ENCODE data around the gene DPH2.

Gene DPH2

GRCh38 chr1:43944860-43945259 is 24.9 kb upstream of the DPH2 start:
- DNase-seq (ENCODE audit: low read depth): no peak

GRCh38 chr1:43945674-43946235 is 24.1 kb upstream of the DPH2 start:
- DNase-seq (ENCODE audit: low read depth): no peak

- peak; percentile 91 for DNase-seq (ENCODE audit: low read depth)
Measured at GRCh38 chr1:43946236-43947060, 23.4 kb upstream of the DPH2 start, which contains the start of gene IPO13. Gene IPO13 (plus strand): TSS chr1:43946950. CDS start chr1:43947601, 651 bp downstream.

GRCh38 chr1:43947061-43947873 is 22.5 kb upstream of the DPH2 start:
- no peak for DNase-seq (ENCODE audit: low read depth)

DNA sequence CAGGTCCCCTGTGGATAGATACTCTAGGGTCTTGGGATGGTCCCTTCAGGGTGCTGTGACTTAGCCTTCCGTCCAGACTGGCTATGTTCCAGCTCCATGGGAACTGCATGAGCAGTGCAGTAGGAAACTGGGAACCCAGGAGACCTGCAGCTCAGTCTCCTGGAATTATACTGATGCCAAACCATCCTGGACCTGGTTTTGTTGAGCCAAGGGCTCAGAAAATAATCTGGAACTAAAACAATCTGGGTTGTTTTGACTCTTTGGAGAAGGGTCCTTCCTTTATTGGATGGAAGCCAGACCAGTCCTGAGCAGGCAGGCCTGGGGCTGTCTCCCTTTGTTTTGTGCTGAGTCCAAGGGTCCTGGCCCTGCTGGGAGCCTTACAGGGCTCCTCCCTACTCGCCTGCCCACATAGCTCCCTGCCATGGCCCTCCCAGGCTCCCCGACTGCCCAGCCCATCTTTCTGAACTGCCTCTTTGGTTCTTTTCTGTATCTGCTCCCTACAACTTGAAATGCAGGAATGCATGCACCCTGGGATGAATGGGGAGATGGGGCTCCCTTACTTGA is 21.9 kb upstream of the DPH2 start:
- DNase-seq (ENCODE audit: low read depth): no peak

DNA sequence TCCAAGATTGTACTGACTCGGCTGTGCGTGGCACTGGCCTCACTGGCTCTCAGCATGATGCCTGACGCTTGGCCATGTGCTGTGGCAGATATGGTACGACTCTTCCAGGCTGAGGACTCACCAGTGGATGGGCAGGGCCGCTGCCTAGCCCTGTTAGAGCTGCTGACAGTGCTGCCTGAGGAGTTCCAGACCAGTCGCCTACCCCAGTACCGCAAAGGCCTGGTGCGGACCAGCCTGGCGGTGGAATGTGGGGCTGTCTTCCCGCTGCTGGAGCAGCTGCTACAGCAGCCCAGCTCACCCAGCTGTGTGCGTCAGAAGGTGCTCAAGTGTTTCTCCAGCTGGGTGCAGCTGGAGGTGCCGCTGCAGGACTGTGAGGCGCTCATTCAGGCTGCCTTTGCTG is 20.1 kb upstream of the DPH2 start:
- no peak for DNase-seq (ENCODE audit: low read depth)

DNA sequence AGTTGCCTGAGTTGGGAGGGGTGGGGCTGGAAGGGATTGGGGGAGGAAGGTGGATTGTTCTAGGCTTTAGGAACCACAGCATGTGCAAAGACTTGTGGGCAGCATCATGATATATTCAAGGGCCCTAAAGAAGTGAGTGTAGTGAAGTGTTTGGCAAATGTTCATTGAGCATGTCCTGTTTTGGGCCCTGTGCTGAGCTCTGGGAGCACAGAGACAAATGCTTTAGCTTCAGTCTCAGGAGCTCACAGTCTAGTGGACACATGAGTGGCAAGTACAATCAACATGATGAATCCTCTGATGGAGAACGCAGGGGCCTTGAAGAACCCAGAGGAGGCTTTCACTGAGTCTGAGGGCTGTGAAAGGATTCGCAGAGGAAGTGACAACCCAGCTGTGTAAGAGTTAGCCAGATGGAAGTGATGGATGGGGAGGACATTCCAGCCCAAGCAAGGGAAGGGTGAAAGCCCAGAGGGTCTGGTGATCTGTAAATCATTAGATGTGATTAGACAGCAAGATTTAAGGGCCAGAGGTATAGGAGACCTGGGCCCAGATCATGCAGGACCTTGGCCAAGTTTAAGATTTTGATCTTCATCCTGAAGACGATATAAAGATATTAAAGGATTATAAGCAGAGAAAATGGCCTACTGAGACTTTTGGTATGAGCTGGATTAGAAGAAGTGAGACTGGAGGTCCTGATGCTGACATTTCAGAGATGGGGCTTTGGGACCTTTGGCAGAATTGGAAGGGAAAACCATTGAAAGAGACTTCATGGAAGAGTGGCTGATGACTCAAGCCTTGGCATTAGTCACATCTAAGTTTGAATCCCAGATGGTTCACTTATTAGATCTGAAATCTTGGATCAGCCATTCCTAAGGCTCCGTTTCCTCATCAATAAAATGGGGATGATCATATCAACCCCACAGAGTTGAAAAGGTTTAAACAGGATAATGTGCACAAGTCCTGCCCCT is 18.5 kb upstream of the DPH2 start:
- no peak for DNase-seq (ENCODE audit: low read depth)

- no peak for DNase-seq (ENCODE audit: low read depth)
Measured at GRCh38 chr1:43952731-43953346, 17.0 kb upstream of the DPH2 start.

- no peak for DNase-seq (ENCODE audit: low read depth)
Measured at GRCh38 chr1:43953361-43953760, 16.4 kb upstream of the DPH2 start.

- no peak for DNase-seq (ENCODE audit: low read depth)
Measured at GRCh38 chr1:43954036-43954435, 15.8 kb upstream of the DPH2 start.

DNA sequence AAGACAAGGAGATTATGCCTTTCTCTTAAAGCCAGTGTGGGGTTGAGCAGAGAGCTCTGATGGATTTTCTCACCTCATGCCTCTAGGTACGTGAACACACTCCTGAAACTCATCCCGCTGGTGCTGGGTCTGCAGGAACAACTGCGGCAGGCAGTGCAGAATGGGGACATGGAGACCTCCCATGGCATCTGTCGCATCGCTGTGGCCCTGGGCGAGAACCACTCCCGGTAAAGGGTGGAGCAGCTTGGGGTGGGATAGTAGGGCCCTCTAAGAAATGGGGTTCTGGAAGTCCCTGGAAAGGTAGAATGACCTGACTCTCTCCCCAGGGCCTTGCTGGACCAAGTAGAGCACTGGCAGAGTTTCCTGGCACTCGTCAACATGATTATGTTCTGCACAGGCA is 13.6 kb upstream of the DPH2 start:
- no peak for DNase-seq (ENCODE audit: low read depth)

GRCh38 chr1:43957407-43958040 is 12.3 kb upstream of the DPH2 start:
- no peak for DNase-seq (ENCODE audit: low read depth)

- DNase-seq (ENCODE audit: low read depth): no peak
Measured at GRCh38 chr1:43958351-43959255, 11.2 kb upstream of the DPH2 start.

DNA sequence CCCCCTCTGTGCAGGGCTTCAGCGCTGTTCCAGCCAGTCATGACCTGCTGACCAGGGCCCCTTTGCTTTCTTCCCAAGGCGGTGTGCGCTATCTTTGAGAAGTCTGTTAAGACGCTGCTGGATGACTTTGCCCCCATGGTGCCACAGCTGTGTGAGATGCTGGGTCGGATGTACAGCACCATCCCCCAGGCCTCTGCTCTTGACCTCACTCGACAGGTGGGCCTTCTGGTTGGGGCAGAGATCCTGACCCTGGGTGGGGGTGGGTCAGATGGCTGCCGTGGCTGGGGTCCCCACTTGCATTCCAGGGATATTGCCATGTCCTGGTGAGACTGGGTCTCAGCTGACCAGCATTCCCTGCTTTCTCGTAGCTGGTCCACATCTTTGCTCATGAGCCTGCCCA is 9.0 kb upstream of the DPH2 start:
- no peak for DNase-seq (ENCODE audit: low read depth)

GRCh38 chr1:43961692-43962091 is 8.1 kb upstream of the DPH2 start:
- DNase-seq (ENCODE audit: low read depth): no peak

- no peak for DNase-seq (ENCODE audit: low read depth)
Measured at GRCh38 chr1:43962324-43962723, 7.5 kb upstream of the DPH2 start.

DNA sequence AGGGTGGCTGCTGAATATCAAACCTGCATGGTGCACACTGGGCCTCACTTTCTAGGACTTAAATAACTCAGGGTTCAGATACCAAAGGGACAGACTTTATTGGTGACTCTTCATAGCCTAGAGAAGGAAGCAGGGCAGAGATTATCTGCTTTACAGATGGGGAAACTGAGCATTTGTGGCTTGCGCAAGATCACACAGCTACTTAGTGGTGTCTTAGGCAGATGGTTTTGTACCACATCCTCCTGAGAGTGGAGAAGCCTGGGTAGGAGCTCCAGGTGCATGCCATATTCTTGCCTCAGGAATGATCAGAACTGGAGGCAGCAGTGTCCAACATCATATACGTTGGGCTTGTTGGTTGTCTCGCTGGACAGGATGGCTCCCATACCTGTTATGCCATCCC is 6.8 kb upstream of the DPH2 start:
- DNase-seq (ENCODE audit: low read depth): no peak

DNA sequence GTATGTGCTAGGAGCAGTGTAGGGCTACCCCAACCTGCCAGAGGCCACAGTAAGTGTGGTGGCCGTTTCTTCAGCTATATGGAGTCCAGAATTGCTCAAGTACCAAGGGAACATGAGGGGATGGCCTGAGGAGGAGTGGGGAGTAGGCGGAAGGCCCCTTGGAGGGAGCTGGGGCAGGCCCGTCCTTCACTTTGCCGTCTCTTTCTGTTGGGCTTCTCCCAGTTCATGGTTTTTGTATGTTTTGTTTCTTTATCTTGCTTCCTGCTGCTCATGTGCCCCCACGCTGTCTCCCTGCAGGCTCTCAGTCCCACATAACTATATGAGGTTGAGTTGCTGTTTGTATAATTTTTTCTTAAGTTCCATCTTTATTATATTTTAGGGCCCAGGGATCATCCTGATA is 5.9 kb upstream of the DPH2 start:
- DNase-seq (ENCODE audit: low read depth): no peak

DNA sequence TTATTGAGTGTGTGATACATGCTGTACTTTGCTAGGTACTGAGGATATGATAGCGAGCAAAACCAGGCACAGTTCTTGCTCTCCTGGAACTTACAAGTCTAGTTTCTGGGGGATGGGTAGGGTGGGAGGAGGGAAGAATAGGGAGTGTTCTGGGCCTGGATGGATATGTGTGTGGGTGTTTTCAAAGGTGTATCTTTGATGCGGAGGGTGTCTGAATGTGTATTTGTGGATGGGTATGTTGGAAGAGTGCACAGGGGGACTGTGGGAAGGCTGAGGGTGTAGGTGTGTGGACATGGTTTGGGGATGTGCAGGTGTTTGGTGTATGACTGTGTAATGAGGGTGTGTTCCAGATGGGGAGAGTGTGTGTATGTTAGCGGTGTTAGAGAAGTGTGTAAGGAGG is 4.5 kb upstream of the DPH2 start:
- DNase-seq (ENCODE audit: low read depth): no peak

Data from stimulated activated CD8-positive, alpha-beta memory T cell treated with anti-CD3 and anti-CD28 coated beads, Interleukin-4, amount 100 ng/mL, for 24 hours (primary cell).